Esophagus muscularis mucosa (tissue), 4 donors: Measurements from ENCODE around the gene GSX2.

Experiments used
- CTCF ChIP-seq, 3 experiments: fragments of 200-600 bp in 2 of 3; fragments of 450-650 bp in 1 of 3; sonication (generic) in 2 of 3; IDR thresholded peaks; one replicate each; pipeline ENCODE4 v1.5.1; 2017 to 2019; ENCODE audit warnings: antibody characterized with exemption in 3 of 3, mild to moderate bottlenecking in 2 of 3, moderate library complexity in 1 of 3
- EP300 ChIP-seq: sonication (generic); formaldehyde crosslinking; IDR thresholded peaks from one replicate; pipeline ENCODE4 v1.6.1; 2017; ENCODE audit warnings: antibody characterized with exemption
- POLR2A ChIP-seq: fragments of 450-650 bp; IDR thresholded peaks from one replicate; pipeline ENCODE4 v1.6.1; 2017; ENCODE audit warnings: antibody characterized with exemption, moderate library complexity, mild to moderate bottlenecking, low read depth

- TF ChIP-seq CTCF (IDR thresholded peaks at IDR 0.05) (no peak), POLR2A (no peak), EP300 (no peak)
These were observed 20.6 kb downstream of the GSX2 start for GRCh38 chr4:54120518-54120917.
